Measurements from ENCODE around the gene PHTF2.

Gene PHTF2

DNA sequence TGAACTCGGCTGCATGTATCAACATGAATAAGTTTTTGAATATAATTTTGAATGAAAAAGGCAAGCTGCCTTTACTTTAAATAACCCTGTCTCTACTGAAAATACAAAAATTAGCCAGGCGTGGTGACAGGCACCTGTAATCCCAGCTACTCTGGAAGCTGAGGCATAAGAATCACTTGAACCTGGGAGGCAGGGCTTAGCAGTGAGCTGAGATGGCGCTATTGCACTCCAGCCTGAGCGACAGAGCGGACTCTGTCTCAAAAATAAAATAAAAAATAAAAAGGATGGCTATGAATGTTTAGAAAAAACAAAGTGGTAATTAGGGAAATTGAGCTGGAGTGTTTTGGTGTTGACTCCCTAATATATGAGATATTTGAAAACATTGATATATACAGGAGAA lies 133.3 kb downstream of the PHTF2 start:
- no peak overlapping the region for H3K27ac Mint-ChIP-seq
- H3K9me3 Mint-ChIP-seq: no peaks in the 10 kb centered on the region
- ATAC-seq (no peak), DNase-seq (no peak)
- no peaks in the 10 kb centered on the region for H3K27me3 Mint-ChIP-seq
- H3K4me1 Mint-ChIP-seq: peaks cover 5% of the 10 kb centered on the region
- H3K4me3 Mint-ChIP-seq: no peak overlapping the region
- H3K36me3 Mint-ChIP-seq (ENCODE audit: low read depth): peaks cover 14% of the 10 kb centered on the region

DNA sequence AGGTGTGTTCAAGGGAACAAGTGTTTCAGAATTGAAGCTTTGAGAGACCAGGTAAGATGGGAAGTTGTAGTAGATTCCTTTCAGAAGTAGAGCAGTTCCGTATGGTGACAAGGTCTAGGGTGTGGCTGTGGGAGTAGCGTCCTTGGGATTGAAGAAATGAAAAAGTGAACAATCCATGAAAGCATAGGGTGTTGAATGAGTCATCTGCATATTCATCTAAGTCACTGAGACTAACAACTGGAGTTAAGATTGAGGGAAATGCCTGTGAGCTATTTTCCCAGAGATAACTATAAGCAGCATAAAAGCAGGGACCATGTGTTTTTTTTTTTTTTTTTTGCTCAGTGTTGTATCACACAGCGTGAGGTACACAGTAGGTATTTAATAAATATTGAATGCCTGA lies 134.8 kb downstream of the PHTF2 start:
- H3K4me3 Mint-ChIP-seq: no peak overlapping the region
- no peak overlapping the region for H3K27ac Mint-ChIP-seq
- no peaks in the 10 kb centered on the region for H3K9me3 Mint-ChIP-seq
- ATAC-seq: no peak
- no peak for DNase-seq
- H3K27me3 Mint-ChIP-seq: no peaks in the 10 kb centered on the region
- peaks cover 11% of the 10 kb centered on the region for H3K36me3 Mint-ChIP-seq (ENCODE audit: low read depth)
- H3K4me1 Mint-ChIP-seq: peaks cover 5% of the 10 kb centered on the region

DNA sequence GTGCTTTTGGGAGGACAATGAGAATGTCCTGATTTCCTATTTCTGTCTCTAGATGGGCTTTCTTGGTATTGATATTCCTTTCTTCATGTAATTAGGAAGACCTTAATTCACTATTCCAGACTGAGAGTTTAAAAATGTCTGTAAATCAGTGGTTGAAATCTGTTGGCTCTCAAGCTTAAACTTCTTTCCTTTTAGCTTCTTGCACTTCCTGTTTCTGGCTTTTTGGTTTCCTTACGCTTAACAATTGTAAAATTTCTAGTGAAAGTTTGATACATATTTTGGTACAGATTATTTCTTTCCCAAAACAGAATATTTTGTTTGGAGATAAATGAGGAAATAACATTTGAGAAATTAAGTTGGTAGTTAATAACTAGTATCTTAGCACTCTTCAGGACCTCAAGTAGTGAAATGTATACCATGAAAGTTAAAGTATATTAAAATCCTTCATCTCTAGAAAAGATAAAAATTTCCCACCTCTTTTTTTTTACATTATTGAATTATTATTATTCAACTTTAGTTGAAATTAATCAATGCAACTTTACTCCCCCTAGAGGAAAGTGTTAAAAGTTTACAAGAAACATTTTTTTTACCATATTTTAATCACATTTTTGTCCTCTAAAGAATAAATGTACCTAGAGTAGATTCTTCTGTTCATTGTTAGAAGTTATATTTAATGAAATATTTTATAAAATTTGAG lies 137.2 kb downstream of the PHTF2 start:
- H3K4me3 Mint-ChIP-seq: no peak overlapping the region
- ATAC-seq (no peak), DNase-seq (no peak)
- H3K27ac Mint-ChIP-seq: no peak overlapping the region
- H3K9me3 Mint-ChIP-seq: no peaks in the 10 kb centered on the region
- H3K36me3 Mint-ChIP-seq (ENCODE audit: low read depth): peaks cover 5% of the 10 kb centered on the region
- no peaks in the 10 kb centered on the region for H3K27me3 Mint-ChIP-seq
- H3K4me1 Mint-ChIP-seq: peaks cover 5% of the 10 kb centered on the region

DNA sequence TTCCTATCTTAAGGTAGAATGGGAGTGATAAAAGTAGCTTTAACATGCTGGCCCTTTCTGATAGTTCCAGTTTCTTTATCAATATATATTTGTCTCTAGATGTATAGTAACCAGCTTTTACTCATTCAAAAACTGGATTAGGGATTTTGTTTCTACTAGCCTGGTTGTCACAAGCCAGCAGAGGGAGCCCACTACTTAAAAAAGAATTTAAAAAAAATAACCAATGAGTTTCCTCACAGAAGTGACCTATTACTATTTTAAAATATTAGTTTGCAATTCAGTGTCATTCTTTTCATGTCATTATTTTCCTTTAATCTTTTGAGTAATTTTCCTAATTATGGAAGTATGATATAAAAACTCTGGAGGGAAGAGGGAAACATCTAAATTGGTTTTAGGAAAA lies 142.1 kb downstream of the PHTF2 start:
- Mint-ChIP-seq H3K4me3 (no peak overlapping the region), H3K36me3 (ENCODE audit: low read depth) (peaks cover 11% of the 10 kb centered on the region), H3K9me3 (no peaks in the 10 kb centered on the region), H3K4me1 (peaks cover 3% of the 10 kb centered on the region), H3K27me3 (no peaks in the 10 kb centered on the region), H3K27ac (no peak overlapping the region)
- no peak for ATAC-seq
- no peak for DNase-seq

DNA sequence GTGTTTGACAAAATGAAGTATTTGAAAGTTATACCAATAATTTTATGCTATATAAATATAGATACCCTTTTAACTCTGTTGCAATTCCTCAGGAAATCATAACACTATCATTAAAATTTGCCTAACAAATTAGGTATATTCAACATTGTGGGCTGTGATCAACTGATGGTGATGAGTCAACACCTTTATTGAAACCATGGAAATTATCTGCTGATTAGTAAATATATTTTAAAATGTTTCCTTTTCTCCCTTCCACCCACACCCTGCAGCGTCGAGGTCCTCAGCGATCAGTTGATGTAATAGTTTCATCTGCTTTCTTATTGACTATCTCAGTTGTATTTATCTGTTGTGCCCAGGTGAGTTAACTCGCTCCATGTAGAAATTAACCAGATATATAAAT lies 143.9 kb downstream of the PHTF2 start:
- Mint-ChIP-seq H3K9me3 (no peaks in the 10 kb centered on the region), H3K36me3 (ENCODE audit: low read depth) (peaks cover 11% of the 10 kb centered on the region), H3K27ac (no peak overlapping the region), H3K27me3 (no peaks in the 10 kb centered on the region), H3K4me3 (no peak overlapping the region), H3K4me1 (peaks cover 1% of the 10 kb centered on the region)
- no peak for DNase-seq
- no peak for ATAC-seq

DNA sequence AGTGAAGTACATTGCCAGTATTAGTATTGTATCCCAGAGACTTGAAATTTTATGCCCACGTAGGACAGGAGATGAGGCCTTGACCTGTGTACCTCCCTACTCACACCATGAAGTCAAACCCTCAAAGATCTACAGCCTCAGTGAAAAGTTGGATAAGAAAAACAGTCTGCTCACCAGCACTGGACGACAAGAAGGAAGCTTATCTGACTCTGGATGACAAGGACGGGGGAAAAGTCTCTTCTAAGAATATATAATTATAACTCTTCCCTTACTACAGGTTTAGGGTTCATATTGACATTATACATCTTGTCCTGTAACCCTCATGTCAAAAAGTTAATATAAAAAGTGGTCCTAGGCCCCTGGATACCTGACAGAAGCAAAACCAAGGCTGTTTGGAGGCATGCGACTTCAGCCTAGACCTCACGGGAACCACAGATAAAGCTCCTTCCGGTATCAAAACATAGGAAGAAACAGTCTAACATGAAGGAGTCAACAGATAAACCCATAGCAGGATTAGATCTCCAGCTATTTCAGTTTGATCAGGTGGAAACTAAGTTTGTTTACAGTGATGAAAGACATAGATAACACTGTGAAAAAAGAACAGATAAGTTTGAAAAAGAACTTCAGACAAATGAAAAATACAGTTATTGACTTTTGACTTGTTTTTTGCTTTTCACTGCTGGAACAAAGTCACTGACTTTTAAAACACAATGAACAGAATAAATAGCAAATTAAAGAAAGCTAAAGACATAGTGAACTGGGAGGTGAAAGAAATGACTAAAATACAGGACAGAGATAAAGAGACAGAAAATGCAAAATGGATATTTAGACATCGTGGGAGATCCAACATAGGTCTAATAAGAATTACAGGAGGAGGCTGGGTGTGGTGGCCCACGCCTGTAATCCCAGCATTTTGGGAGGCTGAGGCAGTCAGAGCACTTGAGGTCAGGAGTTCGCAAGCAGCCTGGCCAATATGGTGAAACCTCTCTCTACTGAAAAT lies 145.9 kb downstream of the PHTF2 start:
- no peak overlapping the region for H3K27ac Mint-ChIP-seq
- H3K27me3 Mint-ChIP-seq: no peaks in the 10 kb centered on the region
- no peaks in the 10 kb centered on the region for H3K9me3 Mint-ChIP-seq
- DNase-seq (no peak), ATAC-seq (no peak)
- peaks cover 1% of the 10 kb centered on the region for H3K4me1 Mint-ChIP-seq
- no peak overlapping the region for H3K4me3 Mint-ChIP-seq
- H3K36me3 Mint-ChIP-seq (ENCODE audit: low read depth): peaks cover 9% of the 10 kb centered on the region

DNA sequence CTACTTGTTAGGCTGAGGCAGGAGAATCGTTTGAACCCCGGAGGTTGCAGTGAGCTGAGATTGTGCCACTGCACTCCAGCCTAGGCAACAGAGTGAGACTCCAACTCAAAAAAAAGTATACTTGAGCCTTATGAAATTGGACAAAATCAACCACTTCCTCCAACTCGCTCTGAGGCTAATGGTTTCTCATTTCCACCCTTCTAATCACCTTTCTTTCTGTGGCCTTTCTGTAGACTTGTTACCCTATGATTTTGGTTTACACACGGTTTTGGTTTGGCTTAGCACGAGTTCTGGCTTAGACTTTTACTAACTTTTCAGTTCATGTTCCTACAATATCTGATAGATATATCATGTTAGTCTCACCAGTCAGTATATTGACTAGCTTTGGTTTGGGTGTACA lies 152.0 kb downstream of the PHTF2 start:
- DNase-seq (no peak), ATAC-seq (no peak)
- Mint-ChIP-seq H3K9me3 (no peaks in the 10 kb centered on the region), H3K4me3 (no peak overlapping the region), H3K27me3 (no peaks in the 10 kb centered on the region), H3K36me3 (ENCODE audit: low read depth) (no peaks in the 10 kb centered on the region), H3K4me1 (no peaks in the 10 kb centered on the region), H3K27ac (no peak overlapping the region)

DNA sequence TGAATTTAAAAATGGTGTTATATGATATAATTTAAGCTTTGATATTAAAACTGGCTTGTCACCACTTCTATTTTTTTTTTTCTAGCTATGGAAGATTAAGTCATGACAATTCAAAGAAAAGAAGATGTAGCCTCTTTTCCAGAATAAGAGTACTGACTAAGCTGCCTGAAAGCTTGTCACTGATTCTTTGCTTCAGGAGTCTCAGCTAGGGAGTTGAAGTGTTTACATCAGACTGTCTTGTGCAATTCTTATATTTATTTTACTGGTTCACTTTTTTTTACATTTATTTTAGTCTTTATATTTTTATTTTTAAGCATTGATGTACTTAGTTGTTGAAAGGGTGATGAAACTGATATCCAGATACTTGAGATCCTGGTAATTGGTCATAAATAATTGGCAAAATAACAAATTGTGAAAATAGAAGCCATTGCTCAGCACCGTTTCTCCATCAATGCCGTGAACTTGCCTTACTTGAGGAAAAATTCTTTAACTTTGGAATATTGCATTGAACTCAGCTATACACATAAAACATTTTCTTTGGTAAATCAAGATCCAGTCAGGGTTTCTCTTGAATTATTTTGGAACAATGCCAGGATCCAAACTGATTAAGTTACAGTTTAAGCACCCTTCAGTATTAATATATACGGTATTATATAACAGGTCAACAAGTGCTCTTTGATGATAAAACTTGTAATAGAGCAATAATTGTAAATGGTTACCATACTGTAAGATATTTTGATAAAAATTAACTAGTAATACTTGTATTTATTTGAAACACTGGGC lies 156.4 kb downstream of the PHTF2 start:
- H3K36me3 Mint-ChIP-seq (ENCODE audit: low read depth): no peaks in the 10 kb centered on the region
- H3K4me3 Mint-ChIP-seq: no peak overlapping the region
- no peaks in the 10 kb centered on the region for H3K9me3 Mint-ChIP-seq
- H3K4me1 Mint-ChIP-seq: no peaks in the 10 kb centered on the region
- ATAC-seq (no peak), DNase-seq (no peak)
- no peak overlapping the region for H3K27ac Mint-ChIP-seq
- H3K27me3 Mint-ChIP-seq: no peaks in the 10 kb centered on the region

DNA sequence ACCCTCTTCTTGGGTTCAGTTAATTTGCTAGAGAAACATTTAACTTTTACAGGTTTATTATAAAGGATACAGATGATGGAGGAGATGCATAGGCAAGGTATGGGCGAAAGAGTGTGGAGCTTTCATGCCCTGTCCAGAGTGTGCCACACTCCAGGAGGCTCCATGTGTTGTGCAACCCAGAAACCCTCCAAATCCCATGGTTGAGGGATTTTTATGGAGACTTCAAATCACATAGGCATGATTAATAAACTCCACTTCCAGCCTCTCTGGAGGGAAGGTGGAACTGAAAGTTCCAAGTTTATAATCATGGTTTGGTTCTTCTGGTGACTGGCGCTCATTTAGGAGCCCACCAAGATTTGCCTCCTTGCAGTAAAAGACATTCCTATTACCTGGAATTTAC lies 159.9 kb downstream of the PHTF2 start:
- no peak for DNase-seq
- H3K27me3 Mint-ChIP-seq: no peaks in the 10 kb centered on the region
- no peak overlapping the region for H3K27ac Mint-ChIP-seq
- no peaks in the 10 kb centered on the region for H3K9me3 Mint-ChIP-seq
- H3K4me1 Mint-ChIP-seq: no peaks in the 10 kb centered on the region
- no peak overlapping the region for H3K4me3 Mint-ChIP-seq
- H3K36me3 Mint-ChIP-seq (ENCODE audit: low read depth): no peaks in the 10 kb centered on the region
- no peak for ATAC-seq

DNA sequence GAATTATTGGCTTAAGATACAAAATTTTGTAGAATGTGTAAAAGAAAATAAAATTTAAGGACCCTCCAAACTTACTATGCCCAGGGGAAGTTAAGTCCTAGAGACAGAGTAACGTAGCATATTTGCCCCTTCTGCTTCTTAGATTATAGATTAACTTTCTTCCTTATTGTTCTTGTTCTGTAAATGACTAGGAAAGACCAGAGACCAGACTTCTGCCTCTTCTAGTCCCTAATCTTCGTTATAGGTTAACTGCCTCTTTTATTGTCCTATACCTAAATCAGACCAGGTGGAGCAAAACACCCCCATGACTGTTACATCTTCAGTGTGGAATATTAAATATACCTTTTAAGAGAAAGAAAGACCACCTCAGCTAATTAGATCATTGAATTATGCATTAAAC lies 160.5 kb downstream of the PHTF2 start:
- H3K9me3 Mint-ChIP-seq: no peaks in the 10 kb centered on the region
- no peaks in the 10 kb centered on the region for H3K27me3 Mint-ChIP-seq
- H3K4me3 Mint-ChIP-seq: no peak overlapping the region
- H3K27ac Mint-ChIP-seq: no peak overlapping the region
- no peaks in the 10 kb centered on the region for H3K36me3 Mint-ChIP-seq (ENCODE audit: low read depth)
- DNase-seq (no peak), ATAC-seq (no peak)
- no peaks in the 10 kb centered on the region for H3K4me1 Mint-ChIP-seq

DNA sequence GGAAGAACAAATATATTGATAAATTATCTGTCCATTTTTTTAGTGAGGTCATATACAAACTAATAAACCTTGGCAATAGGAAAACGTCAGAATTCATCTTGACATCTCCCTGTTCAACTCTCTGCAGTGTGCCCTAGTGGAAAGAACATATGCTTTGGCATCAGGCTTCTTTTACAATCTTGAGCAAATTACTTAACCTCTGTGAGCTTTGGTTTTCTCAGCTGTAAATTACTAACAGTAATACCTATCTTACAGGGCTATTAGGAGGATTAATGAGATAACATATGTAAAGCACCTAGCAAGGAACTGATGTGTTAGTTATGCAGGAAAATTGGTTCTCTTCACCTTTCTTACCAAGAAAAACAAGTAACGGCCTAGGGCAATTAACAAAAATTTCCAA lies 161.8 kb downstream of the PHTF2 start:
- H3K27me3 Mint-ChIP-seq: no peaks in the 10 kb centered on the region
- no peaks in the 10 kb centered on the region for H3K9me3 Mint-ChIP-seq
- no peak overlapping the region for H3K4me3 Mint-ChIP-seq
- H3K4me1 Mint-ChIP-seq: no peaks in the 10 kb centered on the region
- peaks cover 2% of the 10 kb centered on the region for H3K36me3 Mint-ChIP-seq (ENCODE audit: low read depth)
- DNase-seq (no peak), ATAC-seq (no peak)
- H3K27ac Mint-ChIP-seq: no peak overlapping the region

DNA sequence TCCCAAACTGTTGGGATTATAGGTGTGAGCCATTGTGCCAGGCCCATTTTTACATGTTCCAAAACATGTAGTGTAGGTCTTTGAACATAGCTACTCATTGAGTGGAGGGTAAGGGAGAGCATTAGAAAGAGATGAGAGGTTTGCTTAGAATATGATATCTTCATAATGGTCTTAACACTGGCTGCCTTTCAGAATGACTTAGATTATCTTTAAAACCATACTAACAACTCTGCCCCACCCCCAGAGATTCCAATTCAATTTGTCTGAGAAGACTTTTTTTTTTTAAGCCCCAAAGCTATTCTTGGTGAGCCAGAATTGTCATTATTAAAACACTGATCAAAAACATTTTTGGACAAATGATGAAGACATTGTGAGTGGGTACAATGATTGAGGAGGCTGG lies 168.9 kb downstream of the PHTF2 start:
- Mint-ChIP-seq H3K9me3 (no peaks in the 10 kb centered on the region), H3K4me3 (no peak overlapping the region), H3K4me1 (no peaks in the 10 kb centered on the region), H3K27me3 (no peaks in the 10 kb centered on the region), H3K36me3 (ENCODE audit: low read depth) (peaks cover 2% of the 10 kb centered on the region), H3K27ac (no peak overlapping the region)
- no peak for ATAC-seq
- no peak for DNase-seq

DNA sequence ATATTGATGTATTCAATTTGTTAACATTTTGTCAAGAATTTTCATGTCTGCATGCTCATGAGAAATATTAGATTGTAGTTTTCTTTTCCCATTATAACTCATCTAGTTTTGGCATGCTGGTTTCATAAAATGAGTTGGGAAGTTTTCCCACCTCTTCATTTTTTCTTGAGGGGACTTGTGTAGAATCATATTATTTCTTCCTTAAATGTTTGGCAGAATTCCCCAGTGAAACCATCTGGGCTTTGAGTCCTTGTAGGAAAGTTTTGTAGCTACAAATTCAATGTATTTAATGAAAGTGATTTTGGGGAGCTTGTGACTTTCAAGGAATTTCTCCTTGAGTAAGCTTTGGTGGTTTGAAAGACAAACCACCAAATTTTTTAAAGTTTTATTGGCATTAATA lies 173.2 kb downstream of the PHTF2 start:
- H3K27ac Mint-ChIP-seq: no peak overlapping the region
- no peaks in the 10 kb centered on the region for H3K9me3 Mint-ChIP-seq
- ATAC-seq: no peak

DNA sequence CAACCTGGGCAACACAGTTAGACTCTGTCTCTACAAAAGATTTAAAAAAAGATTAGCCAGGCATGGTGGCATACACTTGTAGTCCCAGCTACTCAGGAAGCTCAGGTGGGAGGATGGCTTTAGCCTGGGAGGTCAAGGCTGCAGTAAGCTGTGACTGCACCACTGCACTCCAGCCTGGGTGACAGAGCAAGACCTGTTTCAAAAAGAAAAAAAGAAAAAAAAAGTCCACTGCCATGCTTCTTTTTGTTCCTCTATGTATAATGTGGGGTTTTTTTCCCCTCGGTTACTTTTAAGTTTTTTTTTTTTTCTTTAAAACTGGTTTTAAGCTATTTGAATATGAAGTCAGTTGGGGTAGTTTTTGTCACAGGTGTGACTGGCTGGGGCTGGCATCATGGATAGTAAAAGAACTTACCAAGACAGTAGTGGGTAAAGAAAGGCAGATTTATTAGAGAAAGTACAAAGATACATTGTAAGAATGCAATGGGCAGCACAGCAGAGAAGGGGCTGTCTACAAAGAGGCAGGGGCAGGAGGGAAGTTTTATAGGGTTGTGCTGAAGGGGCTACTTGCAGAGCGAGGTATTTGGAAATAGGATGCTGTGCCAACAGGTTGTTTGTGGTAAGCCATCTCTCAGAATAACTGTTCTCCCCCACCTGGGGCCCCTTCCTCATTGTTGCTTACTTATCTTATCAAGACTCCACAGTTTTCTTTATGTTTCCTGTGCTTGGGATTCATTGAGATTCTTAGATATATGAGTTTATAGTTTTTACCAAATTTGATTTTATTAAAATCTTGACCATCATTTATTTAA lies 177.3 kb downstream of the PHTF2 start:
- DNase-seq (no peak), ATAC-seq (no peak)
- Mint-ChIP-seq H3K27me3 (no peaks in the 10 kb centered on the region), H3K4me3 (no peak overlapping the region), H3K36me3 (ENCODE audit: low read depth) (no peaks in the 10 kb centered on the region), H3K27ac (no peak overlapping the region), H3K9me3 (no peaks in the 10 kb centered on the region), H3K4me1 (peaks cover 2% of the 10 kb centered on the region)

More for the DNA sequence above, 173.2 kb downstream of the PHTF2 start:
- Mint-ChIP-seq H3K27me3 (no peaks in the 10 kb centered on the region), H3K36me3 (ENCODE audit: low read depth) (no peaks in the 10 kb centered on the region), H3K4me3 (no peak overlapping the region), H3K4me1 (peaks cover 2% of the 10 kb centered on the region)
- no peak for DNase-seq
